ENCODE data around the gene RSPH6A.

RSPH6A gene

DNA sequence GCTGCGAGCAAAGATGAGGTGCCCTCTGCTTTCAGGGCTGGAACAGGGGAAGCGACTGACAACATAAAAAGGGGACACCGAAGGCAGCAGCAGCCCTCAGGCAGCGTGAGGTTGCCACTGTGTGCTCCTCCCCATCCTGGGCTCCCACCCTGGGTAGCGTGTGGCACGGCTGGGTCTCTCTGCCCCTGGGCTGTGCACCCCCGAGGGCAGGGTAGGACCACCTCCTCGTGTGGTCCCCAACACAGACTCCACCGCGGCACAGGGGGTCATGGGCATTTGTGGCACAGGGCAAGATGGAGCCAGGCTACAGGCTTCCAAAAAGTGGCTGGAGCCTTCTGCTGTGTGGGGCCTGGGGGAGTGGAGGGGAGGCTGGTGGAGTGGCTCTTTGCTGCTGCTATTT is 6.5 kb upstream of the RSPH6A start:
- DNase-seq (ENCODE audit: low read depth): no peak
- no peak overlapping the region for H3K4me3 ChIP-seq (ENCODE audit: control insufficient read depth, low read depth, low read length)
- TF ChIP-seq, protein P1, sequence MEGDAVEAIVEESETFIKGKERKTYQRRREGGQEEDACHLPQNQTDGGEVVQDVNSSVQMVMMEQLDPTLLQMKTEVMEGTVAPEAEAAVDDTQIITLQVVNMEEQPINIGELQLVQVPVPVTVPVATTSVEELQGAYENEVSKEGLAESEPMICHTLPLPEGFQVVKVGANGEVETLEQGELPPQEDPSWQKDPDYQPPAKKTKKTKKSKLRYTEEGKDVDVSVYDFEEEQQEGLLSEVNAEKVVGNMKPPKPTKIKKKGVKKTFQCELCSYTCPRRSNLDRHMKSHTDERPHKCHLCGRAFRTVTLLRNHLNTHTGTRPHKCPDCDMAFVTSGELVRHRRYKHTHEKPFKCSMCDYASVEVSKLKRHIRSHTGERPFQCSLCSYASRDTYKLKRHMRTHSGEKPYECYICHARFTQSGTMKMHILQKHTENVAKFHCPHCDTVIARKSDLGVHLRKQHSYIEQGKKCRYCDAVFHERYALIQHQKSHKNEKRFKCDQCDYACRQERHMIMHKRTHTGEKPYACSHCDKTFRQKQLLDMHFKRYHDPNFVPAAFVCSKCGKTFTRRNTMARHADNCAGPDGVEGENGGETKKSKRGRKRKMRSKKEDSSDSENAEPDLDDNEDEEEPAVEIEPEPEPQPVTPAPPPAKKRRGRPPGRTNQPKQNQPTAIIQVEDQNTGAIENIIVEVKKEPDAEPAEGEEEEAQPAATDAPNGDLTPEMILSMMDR (IDR thresholded peaks at IDR 0.05; ENCODE audit: control insufficient read depth, insufficient read depth, low read depth, low read length, missing control alignments): no peak

DNA sequence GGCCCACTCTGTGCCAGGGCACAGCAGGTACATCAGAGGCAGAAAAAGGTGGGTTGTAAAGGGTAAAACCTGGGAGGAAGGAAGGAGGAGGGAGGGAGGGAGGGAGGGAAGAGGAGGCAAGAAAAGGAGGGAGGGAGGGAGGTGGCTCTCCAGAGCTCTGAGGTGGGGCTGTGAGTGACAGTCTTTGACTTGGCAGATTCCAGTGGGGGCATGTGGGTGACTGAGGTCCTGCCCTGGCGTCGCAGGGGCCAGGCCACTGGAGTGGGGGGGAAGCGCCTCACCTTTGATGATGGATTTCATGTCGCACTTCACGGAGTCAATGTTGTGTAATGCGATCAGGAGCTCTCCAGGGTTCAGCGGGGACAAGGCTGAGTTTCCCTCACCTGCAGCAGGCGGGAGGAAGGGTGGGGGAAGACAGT is 6.0 kb upstream of the RSPH6A start:
- TF ChIP-seq, protein P1 (IDR thresholded peaks at IDR 0.05; ENCODE audit: control insufficient read depth, insufficient read depth, low read depth, low read length, missing control alignments): no peak
- DNase-seq (ENCODE audit: low read depth): no peak
- H3K4me3 ChIP-seq (ENCODE audit: control insufficient read depth, low read depth, low read length): no peak overlapping the region

DNA sequence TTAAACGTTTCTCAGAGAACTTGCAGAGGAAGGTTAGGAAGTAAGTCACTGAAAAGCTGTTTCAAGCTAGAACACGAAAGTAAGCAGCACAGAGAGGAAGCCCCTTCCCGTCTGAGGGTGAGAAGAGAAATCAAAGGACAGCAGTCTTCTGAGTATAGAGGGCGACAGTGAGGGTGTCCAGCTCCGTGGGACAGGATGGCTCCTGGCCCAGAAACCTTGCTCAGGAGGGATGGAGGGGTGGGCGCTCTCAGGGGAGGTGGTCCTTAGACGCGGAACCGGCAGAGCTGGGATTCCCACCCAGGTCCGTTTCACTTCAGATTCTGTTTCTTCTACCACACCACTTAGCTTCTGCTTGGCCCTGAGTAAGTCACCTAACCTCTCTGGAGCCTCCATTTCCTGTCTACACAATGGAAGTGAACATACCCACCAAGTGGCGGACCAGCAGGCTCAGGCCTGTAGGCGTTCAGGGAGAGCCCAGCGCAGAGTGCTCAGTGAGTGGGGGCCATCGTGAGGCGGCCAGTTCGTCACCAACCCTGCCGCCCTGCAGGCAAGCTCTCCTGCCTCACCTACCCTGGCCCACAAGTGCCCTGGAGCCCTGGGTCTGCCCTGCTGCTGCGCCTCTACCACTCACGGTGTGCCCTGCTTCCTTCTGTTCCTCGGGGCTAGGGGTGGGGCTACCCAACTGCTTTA is 5.5 kb upstream of the RSPH6A start:
- DNase-seq (ENCODE audit: low read depth): no peak
- TF ChIP-seq, protein P1 (IDR thresholded peaks at IDR 0.05; ENCODE audit: control insufficient read depth, insufficient read depth, low read depth, low read length, missing control alignments): no peak
- H3K4me3 ChIP-seq (ENCODE audit: control insufficient read depth, low read depth, low read length): no peak overlapping the region

DNA sequence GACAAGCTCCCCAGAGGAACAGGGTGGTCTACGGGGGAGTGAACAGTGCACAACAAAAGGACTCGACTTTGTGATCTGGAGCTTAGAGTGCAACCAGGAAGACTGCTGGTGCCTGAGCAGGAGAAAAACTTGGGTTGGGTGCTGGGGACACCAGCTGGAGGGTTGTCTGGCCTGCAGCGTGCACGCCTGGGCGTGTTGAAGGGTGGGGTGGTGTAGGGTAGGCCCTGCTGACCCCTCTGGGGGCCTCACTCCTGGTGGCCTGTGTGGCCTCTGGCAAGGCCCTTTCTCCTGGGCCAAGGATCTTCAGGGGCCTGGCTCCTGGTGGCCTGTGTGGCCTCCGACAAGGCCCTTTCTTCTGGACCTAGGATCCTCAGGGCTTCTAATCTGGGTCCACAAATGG is 4.7 kb upstream of the RSPH6A start:
- no peak for DNase-seq (ENCODE audit: low read depth)
- TF ChIP-seq, protein P1 (IDR thresholded peaks at IDR 0.05; ENCODE audit: control insufficient read depth, insufficient read depth, low read depth, low read length, missing control alignments): no peak
- H3K4me3 ChIP-seq (ENCODE audit: control insufficient read depth, low read depth, low read length): no peak overlapping the region

DNA sequence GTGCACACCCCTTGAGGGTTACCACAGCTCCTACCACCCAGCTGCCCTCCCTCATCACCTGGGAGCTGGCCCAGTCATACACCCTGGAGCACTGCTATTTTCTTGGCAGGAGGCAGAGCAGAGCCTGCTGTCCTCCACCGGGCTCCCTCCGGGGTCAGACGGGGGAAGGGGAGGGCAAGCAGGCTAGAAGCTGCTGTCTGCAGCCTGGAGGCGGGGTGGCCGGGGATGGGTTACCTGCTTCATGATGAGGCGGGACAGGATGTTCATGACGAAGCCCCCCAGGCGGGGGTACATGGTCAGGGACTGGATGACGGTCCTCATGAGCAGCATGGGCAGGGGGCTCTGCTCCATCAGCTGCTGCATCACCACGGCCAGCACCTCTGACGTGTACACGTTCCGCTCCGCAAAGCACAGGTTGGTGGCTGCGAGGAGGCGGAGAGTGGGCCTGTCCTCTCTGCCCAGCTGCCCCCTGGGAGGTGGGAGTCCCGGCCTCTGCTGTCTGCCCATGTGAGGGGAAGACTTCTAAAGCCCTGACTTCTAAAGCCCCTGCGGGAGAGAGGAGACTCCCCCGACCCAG is 2.7 kb upstream of the RSPH6A start:
- TF ChIP-seq, protein P1 (IDR thresholded peaks at IDR 0.05; ENCODE audit: control insufficient read depth, insufficient read depth, low read depth, low read length, missing control alignments): no peak
- DNase-seq (ENCODE audit: low read depth): no peak
- no peak overlapping the region for H3K4me3 ChIP-seq (ENCODE audit: control insufficient read depth, low read depth, low read length)

DNA sequence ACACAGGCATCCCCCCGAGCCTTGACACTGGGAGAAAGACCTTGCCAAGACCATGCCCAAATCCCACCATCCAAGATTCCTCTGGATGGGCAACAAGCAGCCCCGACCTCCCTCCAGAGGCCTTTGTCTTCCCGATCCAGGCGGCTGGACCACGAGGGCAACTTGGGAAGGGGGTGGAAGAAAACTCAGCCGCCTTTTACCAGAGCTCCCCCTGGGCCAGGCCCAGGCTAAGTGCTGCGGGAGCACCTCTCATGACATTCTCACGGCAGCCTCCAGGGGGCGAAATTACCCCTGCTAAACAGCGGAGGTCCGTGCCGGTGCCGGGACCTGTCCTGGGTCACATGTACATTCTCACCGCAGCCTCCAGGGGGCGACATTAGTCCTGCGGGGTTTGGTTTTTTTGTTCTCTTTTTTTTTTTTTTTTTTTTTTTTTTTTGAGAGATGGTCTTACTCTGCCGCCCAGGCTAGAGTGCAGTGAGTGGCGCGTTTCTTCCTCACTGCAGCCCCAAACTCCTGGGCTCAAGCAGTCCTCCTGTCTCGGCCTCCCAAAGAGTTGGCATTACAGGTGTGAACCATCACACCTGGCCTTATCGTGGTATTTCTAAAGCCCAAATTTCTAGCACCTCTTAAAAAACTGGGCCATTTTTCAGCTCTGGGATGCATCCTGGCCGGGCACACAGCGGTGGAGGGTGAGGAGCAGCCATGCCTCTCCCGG is 2.1 kb upstream of the RSPH6A start:
- peak; percentile 60 for DNase-seq (ENCODE audit: low read depth)
- no peak overlapping the region for H3K4me3 ChIP-seq (ENCODE audit: control insufficient read depth, low read depth, low read length)
- TF ChIP-seq, protein P1 (IDR thresholded peaks at IDR 0.05; ENCODE audit: control insufficient read depth, insufficient read depth, low read depth, low read length, missing control alignments): peak; percentile 96
